Endothelial cell of umbilical vein (primary cell): ENCODE measurements around the gene RPAP3. TPM values are rescaled to one million over a fixed set of nuclear protein-coding genes. Genes with fewer than 3 reads are reported as not detected.

ENCODE experiments used
- BruUV-seq: library from RNA; stranded (reverse); fragments of 400-500 nt; replicated peaks from 2 replicates; lab custom pipeline; 2021; lab: Mats Ljungman, UMichigan
- CTCF ChIA-PET: fragments of 300-600, 350-600 bp; sonication (Branson Sonifier 250); formaldehyde crosslinking; loops from one replicate; lab custom pipeline; 2021; ENCODE audit warnings: antibody characterized with exemption, inconsistent platforms; lab: Charles Lee
- POLR2A ChIA-PET: fragments of 300-600, 350-600 bp; sonication (Branson Sonifier 250); formaldehyde crosslinking; loops from one replicate; lab custom pipeline; 2021; ENCODE audit warnings: antibody characterized with exemption, inconsistent platforms; lab: Charles Lee
- DNase-seq: peaks from one replicate; pipeline ENCODE4 v3.0.0-alpha.2; 2011; ENCODE audit warnings: low read depth, low spot score
- FAIRE-seq: peaks from 2 replicates; lab custom pipeline; 2011; peaks lifted over from hg19 to GRCh38; lab: Jason Lieb, UNC
- H2AFZ ChIP-seq: 2 replicates; pipeline ENCODE4 v1.6.0; 2012; ENCODE audit warnings: low read depth, low read length, control low read depth, inconsistent platforms
- H3K27ac ChIP-seq: 2 replicates; pipeline ENCODE4 v1.5.1; 2011; ENCODE audit warnings: low read depth, mild to moderate bottlenecking, control low read depth, low read length, moderate library complexity; ENCODE audit not compliant: insufficient read depth
- H3K27me3 ChIP-seq, 2 experiments: 2 replicates each; pipeline versions ENCODE4 v1.6.0 to v1.6.1; 2011; ENCODE audit warnings: low read length in 2 of 2, mixed read lengths in 1 of 2; ENCODE audit not compliant: control insufficient read depth in 2 of 2, insufficient read depth in 2 of 2
- H3K36me3 ChIP-seq, 2 experiments: 2 replicates in 1 of 2; 3 replicates in 1 of 2; pipeline ENCODE4 v1.5.1; 2011; ENCODE audit warnings: low read length in 2 of 2, mild to moderate bottlenecking in 1 of 2, moderate library complexity in 1 of 2; ENCODE audit not compliant: control insufficient read depth in 2 of 2, insufficient read depth in 2 of 2; ENCODE audit errors: extremely low read depth in 1 of 2
- H3K4me1 ChIP-seq: 3 replicates; pipeline ENCODE4 v1.5.1; 2011; ENCODE audit warnings: mild to moderate bottlenecking, low read length; ENCODE audit not compliant: control insufficient read depth, insufficient read depth; ENCODE audit errors: extremely low read depth
- H3K4me2 ChIP-seq: 2 replicates; pipeline ENCODE4 v1.6.1; 2011; ENCODE audit warnings: low read length, control low read depth, mixed read lengths; ENCODE audit not compliant: insufficient read depth
- H3K4me3 ChIP-seq, 3 experiments: fragments of 200-600 bp in 1 of 3; sonication (generic), shearing (Covaris generic) in 1 of 3; replicated peaks in 1 of 3; 2 replicates each; pipeline ENCODE4 v1.5.1; 2011 to 2016; ENCODE audit warnings: control low read depth in 3 of 3, low read length in 3 of 3, mild to moderate bottlenecking in 2 of 3, inconsistent platforms in 1 of 3, low read depth in 1 of 3, moderate library complexity in 1 of 3; ENCODE audit not compliant: insufficient read depth in 1 of 3
- H3K79me2 ChIP-seq: 2 replicates; pipeline ENCODE4 v1.6.0; 2012; ENCODE audit warnings: low read length, inconsistent platforms; ENCODE audit not compliant: control insufficient read depth, insufficient read depth
- H3K9ac ChIP-seq: replicated peaks from 2 replicates; pipeline ENCODE3; 2011; ENCODE audit warnings: low read length, control low read depth; ENCODE audit not compliant: insufficient read depth; ENCODE audit errors: extremely low read depth
- H3K9me1 ChIP-seq: replicated peaks from 3 replicates; pipeline ENCODE4 v1.6.0; 2011; ENCODE audit warnings: mild to moderate bottlenecking, low read length; ENCODE audit not compliant: control insufficient read depth, insufficient read depth; ENCODE audit errors: extremely low read depth
- H3K9me3 ChIP-seq: replicated peaks from 2 replicates; pipeline ENCODE4 v1.5.1; 2012; ENCODE audit warnings: low read length, inconsistent platforms; ENCODE audit not compliant: control insufficient read depth, insufficient read depth
- H4K20me1 ChIP-seq: replicated peaks from 2 replicates; pipeline ENCODE3; 2011; ENCODE audit warnings: mild to moderate bottlenecking, low read length; ENCODE audit not compliant: control insufficient read depth, insufficient read depth; ENCODE audit errors: extremely low read depth
- CTCF ChIP-seq, 2 donors: IDR thresholded peaks; 1 replicate in 1 of 2; 2 replicates in 1 of 2; pipeline ENCODE4 v1.5.1; 2011; ENCODE audit warnings: low read length in 2 of 2, mild to moderate bottlenecking in 2 of 2, moderate library complexity in 2 of 2, control low read depth in 1 of 2, inconsistent platforms in 1 of 2, low read depth in 1 of 2; ENCODE audit not compliant: insufficient read depth in 1 of 2; ENCODE audit errors: extremely low read depth in 1 of 2
- EZH2 ChIP-seq: IDR thresholded peaks from 2 replicates; pipeline ENCODE4 v1.6.1; 2012; ENCODE audit warnings: borderline replicate concordance, low read depth, mild to moderate bottlenecking, moderate library complexity, low read length, inconsistent platforms; ENCODE audit not compliant: severe bottlenecking
- FOS ChIP-seq: IDR thresholded peaks from 2 replicates; pipeline ENCODE4 v1.6.1; 2011; ENCODE audit warnings: mild to moderate bottlenecking, low read length, moderate library complexity, borderline replicate concordance; ENCODE audit not compliant: insufficient read depth
- GATA2 ChIP-seq: IDR thresholded peaks from 2 replicates; pipeline ENCODE4 v1.7.0; 2011; ENCODE audit warnings: low read depth, mild to moderate bottlenecking, moderate library complexity, mixed read lengths, low read length; ENCODE audit not compliant: insufficient read length, insufficient read depth
- JUN ChIP-seq: IDR thresholded peaks from 2 replicates; pipeline ENCODE4 v1.6.1; 2011; ENCODE audit warnings: borderline replicate concordance, low read depth; ENCODE audit not compliant: insufficient read length, insufficient read depth
- MAX ChIP-seq: IDR thresholded peaks from 2 replicates; pipeline ENCODE4 v1.6.1; 2011; ENCODE audit not compliant: insufficient read depth, insufficient read length
- MYC ChIP-seq: IDR thresholded peaks from one replicate; pipeline ENCODE4 v1.6.1; 2011; ENCODE audit warnings: mild to moderate bottlenecking, low read depth, low read length
- POLR2A ChIP-seq: IDR thresholded peaks from 2 replicates; pipeline ENCODE4 v1.6.1; 2012; ENCODE audit warnings: low read depth, mild to moderate bottlenecking, control low read depth, low read length
- POLR2AphosphoS5 ChIP-seq: IDR thresholded peaks from 2 replicates; pipeline ENCODE4 v1.6.1; 2012; ENCODE audit warnings: low read depth, mild to moderate bottlenecking, control low read depth, low read length, moderate library complexity; ENCODE audit not compliant: insufficient read depth
- dilution Hi-C: fragments of 300-500 bp; cut with MboI; formaldehyde crosslinking; loops from one replicate; pipeline ENCODE4 v1.15.0; 2019; ENCODE audit warnings: low sequenced_read_pairs; ENCODE audit not compliant: extremely low pct_ligation_motif_present
- intact Hi-C: fragments of 100-400 bp; cut with micrococcal nuclease; formaldehyde crosslinking; loops from one replicate; pipeline ENCODE4 v1.10.0; 2022
- polyA plus RNA-seq, 4 experiments: library from polyadenylated mRNA; depleted of rRNA in 3 of 4; stranded (reverse) in 3 of 4; unstranded in 1 of 4; fragments of >200 nt; gene quantifications; 2 replicates each; pipeline versions ENCODE4 v1.2.1 to v1.2.3, GENCODE V29; 2011 to 2012; ENCODE audit warnings: missing spikeins in 1 of 4
- total RNA-seq: library from RNA; stranded (reverse); gene quantifications from 2 replicates; pipeline ENCODE4 v1.2.3, GENCODE V29; 2021

The RPAP3 gene
- total and polyA plus RNA-seq, 2 donors (not counting 3 experiments of a cell fraction or from before 2014, with no cell fraction given), result 3.9 to 29.8 TPM

- FAIRE-seq, result peak; percentile 18
- Histone ChIP-seq H3K4me1 (peaks cover 48% of the 10 kb centered on the region), H3K9me1 (no peaks in the 10 kb centered on the region), H3K27ac (peak overlapping the region; percentile 70), H2AFZ (no peak overlapping the region), H3K36me3 (peaks cover 6 to 38% of the 10 kb centered on the region in 2 experiments), H3K9me3 (no peaks in the 10 kb centered on the region), H3K4me2 (no peak overlapping the region), H3K27me3 (no peaks in the 10 kb centered on the region), H3K9ac (no peak overlapping the region), H3K4me3 (no peak overlapping the region), H4K20me1 (no peaks in the 10 kb centered on the region), H3K79me2 (peaks cover 28% of the 10 kb centered on the region)
- no TSS peak for BruUV-seq
- ChIA-PET CTCF (interaction anchor here (1.5 to 8.4 kb wide), 2 partner anchors 10 to 15 kb away, joined by 5 to 105 read pairs; no protein-coding TSS in a partner anchor), POLR2A (no interaction called here)
- intact Hi-C loops, result no loop called here
- DNase-seq, result no peak
- dilution Hi-C loops, result no loop called here
- TF ChIP-seq POLR2A (no peak), GATA2 (no peak), EZH2 (no peak), MYC (no peak), CTCF (IDR thresholded peaks at IDR 0.05; ENCODE audit: extremely low read depth in 1 of 2, insufficient read depth in 1 of 2, low read depth in 1 of 2, low read length in 2 of 2) (no peak), JUN (no peak), POLR2AphosphoS5 (no peak), FOS (no peak), MAX (no peak)
These were observed 46.7 kb upstream of the RPAP3 start for GRCh38 chr12:47752552-47752951.
